ENCODE results near the gene CMTM5.
"Not testable (repeated sequence)": the region's sequence is repeated elsewhere in the genome, so short reads cannot be mapped to it uniquely, and the experiment has no call there.

CMTM5 gene

GRCh38 chr14:23400496-23401149, 23.8 kb downstream of the CMTM5 start:
- not testable (repeated sequence) for H3K36me3 Mint-ChIP-seq (ENCODE audit: insufficient read depth); ATAC-seq (replicated peaks; ENCODE audit: extremely low read depth, poor library complexity, severe bottlenecking); H3K4me3 Mint-ChIP-seq; H3K4me1 Mint-ChIP-seq; H3K9me3 Mint-ChIP-seq; H3K27ac Mint-ChIP-seq (ENCODE audit: low read depth); DNase-seq (ENCODE audit: low spot score in 2 of 2)
- H3K27me3 Mint-ChIP-seq, result peaks cover 38% of the 10 kb centered on the region

DNA sequence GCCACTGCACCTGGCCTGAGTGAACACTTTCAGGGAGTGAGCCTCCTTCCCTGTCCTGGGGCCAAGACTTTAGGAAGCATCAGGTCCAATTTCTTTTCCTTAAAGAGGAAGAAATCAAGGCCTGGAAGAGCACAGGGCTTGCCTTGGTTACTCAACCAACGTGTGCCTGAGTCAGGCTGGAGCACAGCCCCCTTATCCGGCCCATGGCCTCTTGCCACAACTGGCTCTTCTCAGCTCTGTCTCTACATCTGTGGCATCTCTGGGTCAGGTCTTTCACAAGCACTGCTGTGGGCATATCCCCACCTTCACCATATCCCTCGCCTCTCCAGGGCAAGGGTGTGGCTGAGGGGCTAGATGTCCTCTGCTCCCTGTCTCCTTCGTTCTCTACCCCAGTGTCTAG, 24.4 kb downstream of the CMTM5 start:
- no peaks in the 10 kb centered on the region for H3K9me3 Mint-ChIP-seq
- peaks cover 2% of the 10 kb centered on the region for H3K36me3 Mint-ChIP-seq (ENCODE audit: insufficient read depth)
- H3K4me1 Mint-ChIP-seq, result no peaks in the 10 kb centered on the region
- ATAC-seq (replicated peaks; ENCODE audit: extremely low read depth, poor library complexity, severe bottlenecking) (no peak), DNase-seq (ENCODE audit: low spot score in 2 of 2) (no peak)
- no peak overlapping the region for H3K4me3 Mint-ChIP-seq
- peaks cover 45% of the 10 kb centered on the region for H3K27me3 Mint-ChIP-seq
- H3K27ac Mint-ChIP-seq (ENCODE audit: low read depth), result no peak overlapping the region

DNA sequence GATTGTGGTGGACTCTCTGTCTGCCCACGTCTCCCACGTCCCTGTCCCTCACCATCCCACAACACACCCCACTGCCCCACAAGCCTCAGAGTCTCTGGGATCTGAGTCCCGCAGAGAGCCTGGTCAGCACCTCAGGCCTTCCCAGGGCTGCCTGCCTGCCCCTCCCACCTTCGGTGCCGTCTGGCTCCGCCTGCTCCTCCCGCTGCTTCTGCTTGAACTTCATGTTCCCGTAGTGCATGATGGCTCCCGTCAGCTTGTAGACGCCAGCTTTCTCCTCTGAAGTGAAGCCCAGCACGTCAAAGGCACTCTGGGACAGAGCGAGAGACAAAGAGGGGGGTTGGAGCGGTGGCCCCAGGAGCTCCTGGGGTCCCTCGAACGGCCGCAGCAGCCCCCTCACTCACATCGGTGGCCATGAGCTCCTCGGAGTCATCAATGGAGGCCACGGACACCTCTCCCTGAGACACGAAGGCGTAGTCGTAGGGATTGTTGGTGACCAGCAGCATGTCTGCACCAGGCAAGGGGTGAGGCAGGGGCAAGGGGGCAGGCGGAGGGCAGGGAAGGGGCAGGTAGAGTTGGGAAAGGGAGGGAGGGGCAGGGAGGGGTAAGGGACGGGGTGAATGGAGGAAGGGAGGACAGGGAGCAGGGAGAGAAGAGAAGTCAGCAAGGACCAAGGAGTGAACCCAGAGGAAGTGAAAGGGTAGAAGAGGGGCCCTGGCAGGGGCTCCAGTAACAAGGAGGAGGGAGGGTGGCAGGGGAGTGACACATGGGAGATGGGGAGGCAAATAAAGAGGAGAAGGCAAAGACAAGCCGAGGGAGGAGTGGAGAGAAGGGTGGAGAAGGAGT, 25.7 kb downstream of the CMTM5 start:
- Mint-ChIP-seq H3K4me3 (no peak overlapping the region), H3K4me1 (no peaks in the 10 kb centered on the region), H3K36me3 (ENCODE audit: insufficient read depth) (peaks cover 2% of the 10 kb centered on the region), H3K27me3 (peaks cover 57% of the 10 kb centered on the region), H3K27ac (ENCODE audit: low read depth) (no peak overlapping the region), H3K9me3 (no peaks in the 10 kb centered on the region)
- DNase-seq (ENCODE audit: low spot score in 2 of 2) (no peak), ATAC-seq (replicated peaks; ENCODE audit: extremely low read depth, poor library complexity, severe bottlenecking) (no peak)

DNA sequence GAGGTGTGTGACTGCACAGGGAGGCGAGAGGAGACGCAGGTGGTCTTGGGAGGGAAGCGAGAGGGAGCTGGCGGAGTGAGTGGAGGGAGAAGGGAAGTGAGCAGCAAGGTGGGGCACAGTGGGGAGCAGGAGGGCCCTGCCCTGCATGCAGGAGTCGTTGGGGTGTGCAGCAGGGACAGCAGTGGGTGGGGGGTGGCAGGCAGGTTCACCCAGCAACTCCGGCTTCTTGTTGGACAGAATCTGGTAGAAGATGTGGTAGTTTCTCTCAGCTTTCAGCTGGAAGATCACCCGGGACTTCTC, 26.2 kb downstream of the CMTM5 start:
- H3K27me3 Mint-ChIP-seq, result peaks cover 59% of the 10 kb centered on the region
- ATAC-seq (replicated peaks; ENCODE audit: extremely low read depth, poor library complexity, severe bottlenecking), result no peak
- peaks cover 2% of the 10 kb centered on the region for H3K36me3 Mint-ChIP-seq (ENCODE audit: insufficient read depth)
- DNase-seq (ENCODE audit: low spot score in 2 of 2), result no peak
- H3K4me1 Mint-ChIP-seq, result no peaks in the 10 kb centered on the region
- no peaks in the 10 kb centered on the region for H3K9me3 Mint-ChIP-seq
- H3K4me3 Mint-ChIP-seq, result no peak overlapping the region
- H3K27ac Mint-ChIP-seq (ENCODE audit: low read depth), result no peak overlapping the region

DNA sequence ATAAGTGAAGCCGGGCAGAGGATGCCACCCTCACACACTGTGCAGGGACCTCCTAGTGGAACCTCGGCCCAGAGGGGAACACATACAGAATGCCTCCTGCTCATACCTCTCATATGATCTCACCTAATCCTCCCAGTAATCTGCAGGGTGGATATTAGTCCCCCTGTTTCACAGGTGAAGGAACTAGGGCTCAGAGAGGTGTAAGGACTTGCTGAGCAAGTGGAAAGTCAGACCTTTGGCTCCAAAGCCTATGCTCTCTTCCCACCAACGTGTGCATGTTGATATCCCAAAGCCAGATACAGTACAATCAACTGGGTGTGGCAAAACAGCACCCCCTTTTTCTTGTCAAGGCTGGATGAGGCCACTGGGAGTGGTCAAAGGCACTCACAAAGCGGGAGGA, 27.1 kb downstream of the CMTM5 start:
- H3K36me3 Mint-ChIP-seq (ENCODE audit: insufficient read depth), result peaks cover 2% of the 10 kb centered on the region
- H3K4me1 Mint-ChIP-seq, result no peaks in the 10 kb centered on the region
- H3K4me3 Mint-ChIP-seq, result no peak overlapping the region
- no peaks in the 10 kb centered on the region for H3K9me3 Mint-ChIP-seq
- ATAC-seq (replicated peaks; ENCODE audit: extremely low read depth, poor library complexity, severe bottlenecking) (no peak), DNase-seq (ENCODE audit: low spot score in 2 of 2) (no peak)
- no peak overlapping the region for H3K27ac Mint-ChIP-seq (ENCODE audit: low read depth)
- H3K27me3 Mint-ChIP-seq, result peaks cover 62% of the 10 kb centered on the region

GRCh38 chr14:23404331-23404900, 27.6 kb downstream of the CMTM5 start:
- no peak overlapping the region for H3K27ac Mint-ChIP-seq (ENCODE audit: low read depth)
- H3K27me3 Mint-ChIP-seq, result peaks cover 67% of the 10 kb centered on the region
- H3K4me1 Mint-ChIP-seq, result no peaks in the 10 kb centered on the region
- H3K9me3 Mint-ChIP-seq, result no peaks in the 10 kb centered on the region
- no peak overlapping the region for H3K4me3 Mint-ChIP-seq
- DNase-seq (ENCODE audit: low spot score in 2 of 2) (no peak), ATAC-seq (replicated peaks; ENCODE audit: extremely low read depth, poor library complexity, severe bottlenecking) (no peak)
- H3K36me3 Mint-ChIP-seq (ENCODE audit: insufficient read depth), result peaks cover 2% of the 10 kb centered on the region

GRCh38 chr14:23405096-23405495, 28.2 kb downstream of the CMTM5 start:
- Mint-ChIP-seq H3K27ac (ENCODE audit: low read depth) (no peak overlapping the region), H3K4me1 (no peaks in the 10 kb centered on the region), H3K9me3 (no peaks in the 10 kb centered on the region), H3K27me3 (peaks cover 72% of the 10 kb centered on the region), H3K36me3 (ENCODE audit: insufficient read depth) (peaks cover 2% of the 10 kb centered on the region), H3K4me3 (no peak overlapping the region)
- DNase-seq (ENCODE audit: low spot score in 2 of 2) (no peak), ATAC-seq (replicated peaks; ENCODE audit: extremely low read depth, poor library complexity, severe bottlenecking) (no peak)

DNA sequence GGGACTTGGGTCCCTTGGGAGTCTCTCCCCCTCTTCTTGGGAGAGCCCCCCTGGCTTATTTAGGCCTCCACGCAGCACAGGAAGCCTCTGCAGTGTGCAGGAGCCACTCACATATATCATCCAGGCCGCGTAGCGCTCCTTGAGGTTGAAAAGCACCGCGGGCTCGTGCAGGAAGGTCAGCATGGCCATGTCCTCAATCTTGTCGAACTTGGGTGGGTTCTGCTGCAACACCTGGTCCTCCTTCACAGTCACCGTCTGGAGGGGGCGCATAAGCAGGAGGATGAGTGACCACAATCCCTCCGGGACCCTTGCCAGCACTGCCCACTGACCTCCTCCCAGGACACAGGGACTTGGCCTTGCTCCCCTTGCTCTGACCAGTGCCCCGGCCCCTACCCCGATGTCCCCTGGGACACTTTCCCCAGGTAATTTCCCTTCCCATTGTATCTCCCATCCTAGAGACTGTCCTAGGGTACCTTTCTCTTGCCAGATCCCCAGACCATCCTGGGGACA, 28.7 kb downstream of the CMTM5 start:
- ATAC-seq (replicated peaks; ENCODE audit: extremely low read depth, poor library complexity, severe bottlenecking) (no peak), DNase-seq (ENCODE audit: low spot score in 2 of 2) (no peak)
- H3K27ac Mint-ChIP-seq (ENCODE audit: low read depth), result no peak overlapping the region
- H3K4me3 Mint-ChIP-seq, result no peak overlapping the region
- no peaks in the 10 kb centered on the region for H3K4me1 Mint-ChIP-seq
- no peaks in the 10 kb centered on the region for H3K9me3 Mint-ChIP-seq
- H3K36me3 Mint-ChIP-seq (ENCODE audit: insufficient read depth), result peaks cover 2% of the 10 kb centered on the region
- peaks cover 77% of the 10 kb centered on the region for H3K27me3 Mint-ChIP-seq

GRCh38 chr14:23406244-23406643, 29.4 kb downstream of the CMTM5 start:
- no peak overlapping the region for H3K4me3 Mint-ChIP-seq
- H3K4me1 Mint-ChIP-seq, result no peaks in the 10 kb centered on the region
- peaks cover 2% of the 10 kb centered on the region for H3K36me3 Mint-ChIP-seq (ENCODE audit: insufficient read depth)
- peaks cover 83% of the 10 kb centered on the region for H3K27me3 Mint-ChIP-seq
- no peaks in the 10 kb centered on the region for H3K9me3 Mint-ChIP-seq
- ATAC-seq (replicated peaks; ENCODE audit: extremely low read depth, poor library complexity, severe bottlenecking) (no peak), DNase-seq (ENCODE audit: low spot score in 2 of 2) (no peak)
- H3K27ac Mint-ChIP-seq (ENCODE audit: low read depth), result no peak overlapping the region

- DNase-seq (ENCODE audit: low spot score in 2 of 2) (no peak), ATAC-seq (replicated peaks; ENCODE audit: extremely low read depth, poor library complexity, severe bottlenecking) (no peak)
- H3K36me3 Mint-ChIP-seq (ENCODE audit: insufficient read depth), result peaks cover 2% of the 10 kb centered on the region
- H3K27me3 Mint-ChIP-seq, result peaks cover 87% of the 10 kb centered on the region
- H3K4me3 Mint-ChIP-seq, result no peak overlapping the region
- H3K4me1 Mint-ChIP-seq, result no peaks in the 10 kb centered on the region
- H3K27ac Mint-ChIP-seq (ENCODE audit: low read depth), result no peak overlapping the region
- no peaks in the 10 kb centered on the region for H3K9me3 Mint-ChIP-seq
These were observed 30.0 kb downstream of the CMTM5 start for GRCh38 chr14:23406725-23407355.

DNA sequence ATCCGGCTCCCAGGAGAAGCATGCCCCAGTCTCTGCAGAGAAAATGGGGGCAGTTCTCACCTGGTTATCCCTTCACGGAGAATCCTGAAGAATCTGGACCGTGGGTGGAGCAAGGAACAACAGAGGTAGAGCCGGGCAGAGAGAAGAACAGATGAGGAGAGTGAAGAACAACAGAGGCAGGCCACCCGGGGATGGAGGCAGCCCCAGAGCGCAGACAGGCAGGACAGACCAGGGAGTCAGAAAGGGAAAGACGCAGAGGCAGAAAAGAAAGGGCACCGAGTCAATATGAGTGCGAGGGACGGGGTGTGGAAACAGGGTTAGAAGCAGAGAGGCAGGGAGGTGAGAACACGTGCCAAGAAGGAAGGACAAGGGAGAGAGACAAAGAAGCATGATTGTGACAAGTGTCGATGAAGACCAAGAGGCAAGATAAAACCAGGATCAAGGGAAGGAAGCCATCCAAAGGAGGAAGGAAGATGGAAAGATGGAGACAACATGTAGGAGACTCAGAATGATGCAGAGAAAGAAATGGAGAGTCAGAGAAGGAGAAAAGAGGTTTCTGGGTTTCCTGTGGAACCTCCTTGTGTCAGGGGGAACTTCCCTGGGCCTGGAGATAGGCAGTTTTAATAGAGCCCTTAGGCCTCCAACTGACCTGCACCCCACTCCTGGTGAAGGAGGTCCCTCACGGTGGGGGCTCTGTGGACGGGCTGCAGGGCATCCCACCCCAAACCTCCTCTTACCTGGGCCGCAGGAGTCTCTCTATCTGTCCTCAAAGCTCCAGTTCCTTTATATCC, 30.9 kb downstream of the CMTM5 start, which contains the start of gene MYH6:
Gene MYH6 (minus strand): TSS at position 758 of the 791 bp plus-strand sequence. CDS start 1,050 bp downstream, outside the sequence.
- no peak for ATAC-seq (replicated peaks; ENCODE audit: extremely low read depth, poor library complexity, severe bottlenecking)
- Mint-ChIP-seq H3K9me3 (no peaks in the 10 kb centered on the region), H3K4me3 (no peak within 1 kb of the TSS), H3K36me3 (ENCODE audit: insufficient read depth) (peaks cover 2% of the 10 kb centered on the region), H3K4me1 (no peaks in the 10 kb centered on the region), H3K27me3 (peaks cover 87% of the 10 kb centered on the region), H3K27ac (ENCODE audit: low read depth) (no peak within 1 kb of the TSS)
- no peak for DNase-seq (ENCODE audit: low spot score in 2 of 2)

- H3K4me3 Mint-ChIP-seq, result no peak overlapping the region
- H3K9me3 Mint-ChIP-seq, result no peaks in the 10 kb centered on the region
- ATAC-seq (replicated peaks; ENCODE audit: extremely low read depth, poor library complexity, severe bottlenecking), result no peak
These were observed 31.4 kb downstream of the CMTM5 start for GRCh38 chr14:23408307-23408630.

More at GRCh38 chr14:23408307-23408630, 31.4 kb downstream of the CMTM5 start:
- no peak overlapping the region for H3K27ac Mint-ChIP-seq (ENCODE audit: low read depth)
- H3K27me3 Mint-ChIP-seq, result peaks cover 86% of the 10 kb centered on the region
- no peaks in the 10 kb centered on the region for H3K4me1 Mint-ChIP-seq
- H3K36me3 Mint-ChIP-seq (ENCODE audit: insufficient read depth), result peaks cover 2% of the 10 kb centered on the region
- DNase-seq (ENCODE audit: low spot score in 2 of 2), result no peak
